Epithelial cell of esophagus (primary cell): ENCODE data around the gene FARSB.

ENCODE experiments used
- DNase-seq: peaks from one replicate; pipeline ENCODE4 v3.0.0; 2010; ENCODE audit warnings: low read depth
- H3K4me3 ChIP-seq: 2 replicates; pipeline ENCODE4 v1.5.1; 2011; ENCODE audit warnings: mild to moderate bottlenecking, low read length, control low read depth
- TF ChIP-seq, protein P1 (sequence below): IDR thresholded peaks from 2 replicates; pipeline ENCODE4 v1.5.1; 2011; ENCODE audit warnings: low read depth, mild to moderate bottlenecking, low read length, control low read depth, inconsistent platforms; ENCODE audit not compliant: insufficient read depth; ENCODE audit errors: missing control alignments

Gene FARSB

DNA sequence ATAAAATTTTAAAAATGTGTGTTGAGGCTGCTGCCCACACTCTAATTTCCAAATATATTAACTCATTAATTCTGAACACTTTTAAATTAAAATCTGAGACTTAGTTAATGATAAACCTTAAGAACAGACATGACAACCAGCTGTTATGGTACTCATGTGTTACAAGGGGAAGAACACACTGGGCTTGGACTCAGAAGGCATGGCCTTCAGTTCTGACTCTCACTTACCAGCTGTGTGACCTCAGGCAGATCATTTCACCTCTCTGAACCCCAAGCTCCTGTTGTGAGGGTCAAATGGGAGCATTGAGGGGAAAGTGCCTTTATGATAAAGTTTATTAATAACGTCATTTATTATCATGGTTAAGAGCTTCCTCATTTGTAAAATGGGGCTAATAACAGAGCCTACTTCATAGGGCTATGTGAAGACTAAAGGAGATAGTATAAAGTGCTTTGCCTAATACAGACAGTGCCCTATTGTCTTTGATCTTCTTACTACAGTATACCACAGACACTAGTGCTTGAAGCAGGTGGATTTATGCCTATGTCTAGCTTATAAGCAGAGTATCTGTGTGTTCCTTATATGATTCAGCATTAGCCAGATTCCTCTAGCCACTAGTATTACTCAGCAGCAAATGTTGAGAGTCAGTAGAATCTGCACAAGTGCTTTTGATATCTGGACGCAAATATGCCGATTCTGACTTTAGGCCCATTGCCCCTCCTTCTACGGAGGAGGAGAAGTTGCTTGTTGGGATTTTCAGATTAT, 131.9 kb downstream of the FARSB start:
- TF ChIP-seq, protein P1, sequence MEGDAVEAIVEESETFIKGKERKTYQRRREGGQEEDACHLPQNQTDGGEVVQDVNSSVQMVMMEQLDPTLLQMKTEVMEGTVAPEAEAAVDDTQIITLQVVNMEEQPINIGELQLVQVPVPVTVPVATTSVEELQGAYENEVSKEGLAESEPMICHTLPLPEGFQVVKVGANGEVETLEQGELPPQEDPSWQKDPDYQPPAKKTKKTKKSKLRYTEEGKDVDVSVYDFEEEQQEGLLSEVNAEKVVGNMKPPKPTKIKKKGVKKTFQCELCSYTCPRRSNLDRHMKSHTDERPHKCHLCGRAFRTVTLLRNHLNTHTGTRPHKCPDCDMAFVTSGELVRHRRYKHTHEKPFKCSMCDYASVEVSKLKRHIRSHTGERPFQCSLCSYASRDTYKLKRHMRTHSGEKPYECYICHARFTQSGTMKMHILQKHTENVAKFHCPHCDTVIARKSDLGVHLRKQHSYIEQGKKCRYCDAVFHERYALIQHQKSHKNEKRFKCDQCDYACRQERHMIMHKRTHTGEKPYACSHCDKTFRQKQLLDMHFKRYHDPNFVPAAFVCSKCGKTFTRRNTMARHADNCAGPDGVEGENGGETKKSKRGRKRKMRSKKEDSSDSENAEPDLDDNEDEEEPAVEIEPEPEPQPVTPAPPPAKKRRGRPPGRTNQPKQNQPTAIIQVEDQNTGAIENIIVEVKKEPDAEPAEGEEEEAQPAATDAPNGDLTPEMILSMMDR: no peak
- no peak overlapping the region for H3K4me3 ChIP-seq
- DNase-seq: peak; percentile 41

DNA sequence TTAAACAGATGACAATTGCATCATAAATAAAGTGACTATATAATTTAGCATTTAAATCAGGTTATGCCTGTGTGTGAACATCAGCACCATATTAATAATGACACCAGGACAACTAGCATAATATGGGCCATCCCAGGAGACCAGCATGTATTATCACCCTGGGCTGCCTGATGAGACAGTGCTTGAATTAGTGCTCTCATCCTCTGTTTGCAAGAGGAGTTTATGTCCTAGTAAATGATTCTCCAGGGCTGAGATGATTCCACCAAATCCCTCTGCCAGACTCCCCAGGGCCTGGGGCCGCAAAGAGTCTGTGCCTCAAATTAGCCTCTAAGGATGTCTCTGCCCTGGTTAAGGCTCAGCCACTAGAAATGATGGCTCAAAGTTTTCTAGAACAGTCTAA, 133.8 kb downstream of the FARSB start:
- DNase-seq: no peak
- TF ChIP-seq, protein P1: no peak
- no peak overlapping the region for H3K4me3 ChIP-seq

DNA sequence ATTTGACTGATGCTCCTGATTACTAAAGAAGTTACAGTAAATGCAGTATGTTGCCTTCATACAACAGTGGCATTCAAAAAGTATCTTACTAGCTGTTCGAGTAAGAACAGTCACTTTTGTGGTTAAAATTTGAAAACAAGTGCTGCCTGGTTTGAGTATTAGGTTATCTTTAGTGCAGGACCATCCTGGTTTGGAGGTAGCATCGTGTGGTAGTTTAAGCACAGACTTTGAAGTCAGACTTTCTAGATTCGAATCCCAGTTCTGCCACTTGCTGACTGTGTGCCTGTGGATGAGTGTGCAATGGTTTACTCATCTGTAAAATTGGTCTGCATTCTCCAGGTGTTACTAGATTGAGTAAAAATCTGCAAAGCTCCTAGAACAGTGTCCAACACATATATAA, 134.8 kb downstream of the FARSB start:
- TF ChIP-seq, protein P1: no peak
- DNase-seq: no peak
- no peak overlapping the region for H3K4me3 ChIP-seq
